ENCODE measurements around the gene RAB31.

DNA sequence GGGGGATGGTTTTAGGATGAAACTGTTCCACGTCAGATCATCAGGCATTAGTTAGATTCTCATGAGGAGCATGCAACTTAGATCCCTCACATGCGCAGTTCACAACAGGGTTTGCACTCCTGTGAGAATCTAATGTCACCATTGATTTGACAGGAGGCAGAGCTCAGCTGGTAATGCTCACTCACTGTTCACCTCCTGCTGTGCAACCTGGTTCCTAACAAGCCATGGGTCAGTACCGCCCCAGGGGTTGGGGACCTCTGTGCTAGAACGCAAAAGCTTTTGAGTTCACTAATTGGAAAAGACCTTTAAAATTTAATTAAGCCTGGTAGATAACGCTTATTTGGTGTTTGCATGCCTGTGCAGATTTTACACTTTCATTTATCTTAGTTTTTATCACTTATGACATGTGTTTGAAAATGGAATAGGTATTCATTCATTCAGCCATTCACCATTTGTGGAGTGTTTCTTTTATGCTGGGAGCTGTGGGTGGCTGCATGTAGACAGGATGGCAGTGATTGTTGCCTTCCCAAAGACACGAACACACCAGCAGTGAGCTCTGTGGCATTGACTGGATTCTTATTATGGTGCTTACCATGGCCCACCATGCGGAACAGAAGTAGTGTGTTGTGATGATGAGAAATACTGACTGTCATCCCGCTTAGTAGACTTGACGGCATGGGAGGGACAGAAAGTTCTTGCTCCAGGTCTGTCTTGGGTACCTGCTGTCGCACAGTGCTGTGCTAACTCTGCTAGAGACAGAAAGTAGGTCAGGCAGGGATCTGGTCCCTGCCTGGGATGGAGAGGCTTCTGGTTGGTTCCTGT lies 6.4 kb downstream of the RAB31 start:
- TF ChIP-seq, protein P1, sequence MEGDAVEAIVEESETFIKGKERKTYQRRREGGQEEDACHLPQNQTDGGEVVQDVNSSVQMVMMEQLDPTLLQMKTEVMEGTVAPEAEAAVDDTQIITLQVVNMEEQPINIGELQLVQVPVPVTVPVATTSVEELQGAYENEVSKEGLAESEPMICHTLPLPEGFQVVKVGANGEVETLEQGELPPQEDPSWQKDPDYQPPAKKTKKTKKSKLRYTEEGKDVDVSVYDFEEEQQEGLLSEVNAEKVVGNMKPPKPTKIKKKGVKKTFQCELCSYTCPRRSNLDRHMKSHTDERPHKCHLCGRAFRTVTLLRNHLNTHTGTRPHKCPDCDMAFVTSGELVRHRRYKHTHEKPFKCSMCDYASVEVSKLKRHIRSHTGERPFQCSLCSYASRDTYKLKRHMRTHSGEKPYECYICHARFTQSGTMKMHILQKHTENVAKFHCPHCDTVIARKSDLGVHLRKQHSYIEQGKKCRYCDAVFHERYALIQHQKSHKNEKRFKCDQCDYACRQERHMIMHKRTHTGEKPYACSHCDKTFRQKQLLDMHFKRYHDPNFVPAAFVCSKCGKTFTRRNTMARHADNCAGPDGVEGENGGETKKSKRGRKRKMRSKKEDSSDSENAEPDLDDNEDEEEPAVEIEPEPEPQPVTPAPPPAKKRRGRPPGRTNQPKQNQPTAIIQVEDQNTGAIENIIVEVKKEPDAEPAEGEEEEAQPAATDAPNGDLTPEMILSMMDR (IDR thresholded peaks at IDR 0.05; ENCODE audit: poor library complexity) = no peak
- TF ChIP-seq EZH2phosphoT487 (IDR thresholded peaks at IDR 0.05; ENCODE audit: low read depth, severe bottlenecking, unreplicated experiment) = no peak
